Uterus (tissue), 4 donors: ENCODE measurements around the gene OXT. TPM values are rescaled to one million over a fixed set of nuclear protein-coding genes. Genes with fewer than 3 reads are reported as not detected.

ENCODE experiments used
- DNase-seq, 2 donors: peaks; one replicate each; pipeline ENCODE4 v3.0.0-alpha.2; 2019 to 2020
- H3K27ac ChIP-seq, 2 donors: fragments of 200-600 bp; sonication (generic); 1 replicate in 1 of 2; 2 replicates in 1 of 2; pipeline ENCODE4 v1.5.1; 2016 to 2018
- H3K27me3 ChIP-seq, 2 donors: fragments of 200-600 bp; sonication (generic); one replicate each; pipeline ENCODE4 v1.5.1; 2018 to 2019; ENCODE audit warnings: control low read depth in 1 of 2
- H3K36me3 ChIP-seq, 2 donors: fragments of 200-600 bp; sonication (generic); one replicate each; pipeline ENCODE4 v1.5.1; 2019; ENCODE audit warnings: control low read depth in 1 of 2
- H3K4me1 ChIP-seq, 2 donors: fragments of 200-600 bp; sonication (generic); one replicate each; pipeline ENCODE4 v1.5.1; 2018 to 2019; ENCODE audit warnings: control low read depth in 1 of 2
- H3K4me3 ChIP-seq, 2 donors: fragments of 200-600 bp; sonication (generic); 1 replicate in 1 of 2; 2 replicates in 1 of 2; pipeline ENCODE4 v1.5.1; 2018 to 2019; ENCODE audit warnings: mild to moderate bottlenecking in 1 of 2
- H3K9me3 ChIP-seq, 2 donors: fragments of 200-600 bp; sonication (generic); one replicate each; pipeline ENCODE4 v1.5.1; 2019; ENCODE audit warnings: control low read depth in 1 of 2
- POLR2A ChIP-seq, 2 donors: fragments of 450-650 bp; IDR thresholded peaks; one replicate each; pipeline ENCODE4 v1.6.1; 2016; ENCODE audit warnings: antibody characterized with exemption in 2 of 2, mild to moderate bottlenecking in 1 of 2, moderate library complexity in 1 of 2
- intact Hi-C: fragments of 100-400 bp; cut with DNase I; formaldehyde crosslinking; loops from one replicate; pipeline ENCODE4 v1.15.1; 2023; ENCODE audit warnings: low total_unique reads
- total RNA-seq, 4 donors: library from RNA; depleted of rRNA in 3 of 4; stranded (reverse); fragments of >200 nt in 3 of 4; gene quantifications; one replicate each; pipeline versions ENCODE4 v1.1.0 to v1.2.4, GENCODE V29; 2014 to 2023
- TF ChIP-seq, protein P1 (sequence below), 4 experiments: fragments of 200-600 bp in 2 of 4; fragments of 450-650 bp in 2 of 4; sonication (generic) in 2 of 4; IDR thresholded peaks; one replicate each; pipeline ENCODE4 v1.5.1; 2016 to 2019; ENCODE audit warnings: antibody characterized with exemption in 4 of 4, mild to moderate bottlenecking in 2 of 4, moderate library complexity in 1 of 4
- donor health status: DM: yes; HTN: yes; CAD: no.

OXT gene
- total RNA-seq, 4 donors from 2014 or later: 4.2 TPM; not detected in 3

DNA sequence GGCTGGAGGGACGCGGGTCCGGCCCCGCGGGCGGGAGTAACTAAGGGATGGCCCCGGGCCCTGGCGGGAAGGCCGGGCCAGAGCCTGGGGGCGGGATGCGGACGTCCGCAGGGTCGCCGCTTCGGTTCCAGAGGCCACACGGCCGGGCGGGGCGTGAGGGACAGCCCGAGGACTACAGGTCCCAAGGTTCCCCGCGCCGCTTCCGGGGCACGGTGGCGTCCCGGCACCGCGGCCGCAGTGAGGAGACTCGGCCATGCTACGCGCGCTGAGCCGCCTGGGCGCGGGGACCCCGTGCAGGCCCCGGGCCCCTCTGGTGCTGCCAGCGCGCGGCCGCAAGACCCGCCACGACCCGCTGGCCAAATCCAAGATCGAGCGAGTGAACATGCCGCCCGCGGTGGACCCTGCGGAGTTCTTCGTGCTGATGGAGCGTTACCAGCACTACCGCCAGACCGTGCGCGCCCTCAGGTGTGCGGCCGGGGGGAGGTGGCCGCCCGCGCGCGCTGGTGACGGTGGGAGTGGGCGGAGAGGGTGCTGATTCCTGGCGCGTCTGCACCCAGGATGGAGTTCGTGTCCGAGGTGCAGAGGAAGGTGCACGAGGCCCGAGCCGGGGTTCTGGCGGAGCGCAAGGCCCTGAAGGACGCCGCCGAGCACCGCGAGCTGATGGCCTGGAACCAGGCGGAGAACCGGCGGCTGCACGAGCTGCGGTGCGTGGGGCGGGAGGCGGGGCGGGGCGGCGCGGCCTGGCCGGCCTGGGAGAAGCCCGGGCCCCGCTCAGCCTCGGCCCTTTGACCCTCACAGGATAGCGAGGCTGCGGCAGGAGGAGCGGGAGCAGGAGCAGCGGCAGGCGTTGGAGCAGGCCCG, 25.4 kb upstream of the OXT start, which contains the start of gene MRPS26:
Gene MRPS26, plus strand, starts transcription at position 237 of the 861 bp plus-strand sequence. Its CDS starts 17 bp downstream, at position 254.
- DNase-seq: peak; percentile 83 to 86
- intact Hi-C loops: no loop called here
- Histone ChIP-seq H3K9me3 (no peaks in the 10 kb centered on the region), H3K36me3 (no peaks in the 10 kb centered on the region), H3K4me1 (peaks cover 0 to 8% of the 10 kb centered on the region in 2 donors), H3K27me3 (no peaks in the 10 kb centered on the region), H3K4me3 (peak within 1 kb of the TSS; percentile 76 to 80), H3K27ac (peak within 1 kb of the TSS; percentile 92 to 95)
- TF ChIP-seq POLR2A (IDR thresholded peaks at IDR 0.05): peak in 1 of 2 donors; percentile 77
- TF ChIP-seq, protein P1, sequence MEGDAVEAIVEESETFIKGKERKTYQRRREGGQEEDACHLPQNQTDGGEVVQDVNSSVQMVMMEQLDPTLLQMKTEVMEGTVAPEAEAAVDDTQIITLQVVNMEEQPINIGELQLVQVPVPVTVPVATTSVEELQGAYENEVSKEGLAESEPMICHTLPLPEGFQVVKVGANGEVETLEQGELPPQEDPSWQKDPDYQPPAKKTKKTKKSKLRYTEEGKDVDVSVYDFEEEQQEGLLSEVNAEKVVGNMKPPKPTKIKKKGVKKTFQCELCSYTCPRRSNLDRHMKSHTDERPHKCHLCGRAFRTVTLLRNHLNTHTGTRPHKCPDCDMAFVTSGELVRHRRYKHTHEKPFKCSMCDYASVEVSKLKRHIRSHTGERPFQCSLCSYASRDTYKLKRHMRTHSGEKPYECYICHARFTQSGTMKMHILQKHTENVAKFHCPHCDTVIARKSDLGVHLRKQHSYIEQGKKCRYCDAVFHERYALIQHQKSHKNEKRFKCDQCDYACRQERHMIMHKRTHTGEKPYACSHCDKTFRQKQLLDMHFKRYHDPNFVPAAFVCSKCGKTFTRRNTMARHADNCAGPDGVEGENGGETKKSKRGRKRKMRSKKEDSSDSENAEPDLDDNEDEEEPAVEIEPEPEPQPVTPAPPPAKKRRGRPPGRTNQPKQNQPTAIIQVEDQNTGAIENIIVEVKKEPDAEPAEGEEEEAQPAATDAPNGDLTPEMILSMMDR (IDR thresholded peaks at IDR 0.05): peak in 1 of 4 experiments; percentile 4

DNA sequence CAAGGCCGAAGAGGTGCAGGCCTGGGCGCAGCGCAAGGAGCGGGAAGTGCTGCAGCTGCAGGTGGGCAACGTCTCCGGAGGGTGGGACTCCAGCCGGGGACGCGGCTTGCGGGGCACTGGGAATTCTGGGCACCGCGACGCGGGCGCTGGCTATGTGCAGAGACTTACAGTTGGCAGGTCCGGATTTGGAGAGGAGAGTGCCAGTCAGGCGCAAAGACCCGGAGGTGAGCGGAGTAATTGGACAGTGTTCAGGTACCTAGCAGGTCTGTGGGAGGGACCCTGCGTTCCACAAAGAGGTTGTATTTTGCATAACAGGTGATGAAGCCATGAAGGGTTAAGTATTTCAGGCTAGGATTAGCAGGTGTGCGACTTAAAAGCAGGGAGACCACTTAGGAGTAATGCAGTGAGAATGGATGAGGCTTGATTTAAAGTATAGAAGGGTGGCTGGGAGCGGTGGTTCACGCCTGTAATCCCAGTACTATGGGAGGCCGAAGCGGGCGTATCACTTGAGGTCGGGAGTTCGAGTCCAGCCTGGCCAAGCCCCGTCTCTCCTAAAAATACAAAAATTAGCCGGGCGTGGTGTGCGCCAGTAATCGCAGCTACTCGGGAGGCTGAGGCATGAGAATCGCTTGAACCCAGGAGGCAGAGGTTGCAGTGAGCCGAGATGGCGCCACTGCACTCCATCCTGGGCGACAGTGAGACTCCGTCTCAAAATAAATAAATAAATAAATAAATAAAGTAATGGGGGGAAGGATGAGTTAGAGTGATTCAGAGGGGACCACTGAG, 24.6 kb upstream of the OXT start:
- Histone ChIP-seq H3K36me3 (no peaks in the 10 kb centered on the region), H3K27ac (peak overlapping the region; percentile 92 to 95), H3K27me3 (no peaks in the 10 kb centered on the region), H3K9me3 (no peaks in the 10 kb centered on the region), H3K4me3 (peak overlapping the region; percentile 76 to 80), H3K4me1 (peaks cover 0 to 8% of the 10 kb centered on the region in 2 donors)
- no peak for TF ChIP-seq POLR2A (IDR thresholded peaks at IDR 0.05)
- TF ChIP-seq, protein P1 (IDR thresholded peaks at IDR 0.05): no peak
- intact Hi-C loops: no loop called here
- no peak for DNase-seq

DNA sequence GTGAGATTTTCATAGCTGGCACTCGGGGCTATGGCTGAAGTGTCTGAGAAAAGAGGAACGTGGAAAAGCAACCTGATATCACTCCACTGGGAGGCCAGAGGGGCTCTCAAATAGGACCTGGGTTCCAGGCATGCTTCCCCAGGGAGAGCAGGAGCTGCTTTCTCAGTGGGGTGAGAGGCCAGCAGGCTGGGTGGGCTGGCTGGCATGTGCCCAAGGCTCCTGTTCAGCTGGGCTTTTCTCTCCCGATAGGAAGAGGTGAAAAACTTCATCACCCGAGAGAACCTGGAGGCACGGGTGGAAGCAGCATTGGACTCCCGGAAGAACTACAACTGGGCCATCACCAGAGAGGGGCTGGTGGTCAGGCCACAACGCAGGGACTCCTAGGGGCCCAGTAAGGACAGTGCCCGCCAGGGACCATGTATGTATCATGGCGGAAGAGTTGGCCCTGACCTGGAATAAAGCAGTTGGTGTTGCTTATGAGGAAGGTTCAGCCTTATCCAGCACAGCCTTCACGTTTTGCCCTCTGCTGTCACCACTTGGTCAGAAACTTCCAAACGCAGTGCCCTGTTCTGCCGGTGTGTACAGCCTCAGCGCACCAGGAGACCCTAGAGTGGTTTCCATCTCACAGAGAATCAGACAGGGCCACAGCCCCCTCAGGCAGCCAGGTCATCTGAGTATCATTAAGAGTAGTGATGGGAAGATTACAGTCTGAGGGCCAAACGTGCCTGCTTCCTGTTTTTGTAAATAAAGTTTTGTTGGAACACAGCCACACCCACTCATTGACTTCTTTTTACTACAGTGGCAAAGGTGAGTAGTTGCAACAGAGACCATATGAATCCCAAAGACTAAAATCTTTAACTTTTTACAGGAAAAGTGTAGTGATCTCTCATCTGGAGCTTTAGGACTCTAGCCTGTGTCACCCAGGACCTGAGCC, 23.7 kb upstream of the OXT start:
- DNase-seq: no peak
- H3K36me3 ChIP-seq: no peaks in the 10 kb centered on the region
- H3K27me3 ChIP-seq: no peaks in the 10 kb centered on the region
- no peak overlapping the region for H3K27ac ChIP-seq
- no peaks in the 10 kb centered on the region for H3K9me3 ChIP-seq
- no peak for TF ChIP-seq POLR2A (IDR thresholded peaks at IDR 0.05)
- TF ChIP-seq, protein P1 (IDR thresholded peaks at IDR 0.05): no peak
- intact Hi-C loops: no loop called here
- H3K4me1 ChIP-seq: peaks cover 0 to 8% of the 10 kb centered on the region in 2 donors
- H3K4me3 ChIP-seq: no peak overlapping the region

DNA sequence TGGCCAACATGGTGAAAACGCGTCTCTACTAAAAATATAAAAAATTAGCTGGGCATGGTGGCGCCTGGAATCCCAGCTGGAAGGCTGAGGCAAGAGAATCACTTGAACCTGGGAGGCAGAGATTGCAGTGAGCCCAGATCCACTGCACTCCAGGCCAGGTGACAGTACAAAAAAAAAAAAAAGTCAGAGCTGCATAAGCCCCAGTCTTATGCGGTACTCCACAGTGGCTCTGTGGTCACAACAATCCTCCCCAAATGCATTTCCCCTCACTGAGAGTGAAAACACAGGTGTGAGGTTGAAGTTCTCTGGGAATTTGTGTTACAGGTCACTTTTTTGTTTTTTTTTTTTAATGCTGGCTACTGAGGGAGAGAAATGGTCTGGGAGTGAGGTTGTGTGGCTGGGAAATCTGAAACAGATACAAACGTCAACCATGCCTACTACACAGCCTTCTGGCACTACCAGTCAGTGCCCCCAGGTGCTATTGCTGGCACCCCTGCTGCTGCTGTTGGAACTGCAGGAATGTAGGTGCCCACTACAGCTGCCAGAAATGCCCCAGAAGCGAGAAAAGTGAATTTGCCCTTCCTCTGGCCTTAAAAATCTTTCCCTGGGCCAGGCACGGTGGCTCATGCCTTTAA, 19.9 kb upstream of the OXT start:
- Histone ChIP-seq H3K36me3 (no peaks in the 10 kb centered on the region), H3K27me3 (no peaks in the 10 kb centered on the region), H3K4me1 (peaks cover 0 to 8% of the 10 kb centered on the region in 2 donors), H3K4me3 (no peak overlapping the region), H3K27ac (no peak overlapping the region), H3K9me3 (no peaks in the 10 kb centered on the region)
- intact Hi-C loops: no loop called here
- TF ChIP-seq, protein P1 (IDR thresholded peaks at IDR 0.05): no peak
- TF ChIP-seq POLR2A (IDR thresholded peaks at IDR 0.05): no peak
- DNase-seq: no peak
